ENCODE data around the gene KCNIP3.

The KCNIP3 gene

DNA sequence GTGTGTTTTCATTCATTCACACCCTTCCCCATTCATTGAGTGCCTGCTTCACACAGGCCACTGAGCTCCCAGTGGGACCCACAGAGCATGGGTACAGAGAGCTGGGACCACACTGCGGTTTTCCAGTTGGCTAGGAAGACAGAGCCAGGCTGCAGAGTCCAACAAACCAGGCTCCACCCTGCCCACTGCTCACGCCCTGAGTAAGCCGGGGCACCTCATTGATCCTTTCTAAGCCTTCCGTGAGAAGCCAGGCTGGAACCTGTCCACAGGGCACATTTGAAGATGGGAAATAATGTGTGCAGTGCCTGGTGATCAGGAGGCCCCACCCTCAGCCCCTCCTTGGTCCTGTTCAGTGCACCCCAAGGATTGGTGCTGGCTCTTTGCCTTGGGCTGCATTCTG lies 13.5 kb downstream of the KCNIP3 start:
- TF ChIP-seq, protein P1, sequence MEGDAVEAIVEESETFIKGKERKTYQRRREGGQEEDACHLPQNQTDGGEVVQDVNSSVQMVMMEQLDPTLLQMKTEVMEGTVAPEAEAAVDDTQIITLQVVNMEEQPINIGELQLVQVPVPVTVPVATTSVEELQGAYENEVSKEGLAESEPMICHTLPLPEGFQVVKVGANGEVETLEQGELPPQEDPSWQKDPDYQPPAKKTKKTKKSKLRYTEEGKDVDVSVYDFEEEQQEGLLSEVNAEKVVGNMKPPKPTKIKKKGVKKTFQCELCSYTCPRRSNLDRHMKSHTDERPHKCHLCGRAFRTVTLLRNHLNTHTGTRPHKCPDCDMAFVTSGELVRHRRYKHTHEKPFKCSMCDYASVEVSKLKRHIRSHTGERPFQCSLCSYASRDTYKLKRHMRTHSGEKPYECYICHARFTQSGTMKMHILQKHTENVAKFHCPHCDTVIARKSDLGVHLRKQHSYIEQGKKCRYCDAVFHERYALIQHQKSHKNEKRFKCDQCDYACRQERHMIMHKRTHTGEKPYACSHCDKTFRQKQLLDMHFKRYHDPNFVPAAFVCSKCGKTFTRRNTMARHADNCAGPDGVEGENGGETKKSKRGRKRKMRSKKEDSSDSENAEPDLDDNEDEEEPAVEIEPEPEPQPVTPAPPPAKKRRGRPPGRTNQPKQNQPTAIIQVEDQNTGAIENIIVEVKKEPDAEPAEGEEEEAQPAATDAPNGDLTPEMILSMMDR (IDR thresholded peaks at IDR 0.05; ENCODE audit: insufficient read depth, low read length, missing control alignments), result no peak
- POLR2A ChIA-PET, result no interaction called here
- DNase-seq (ENCODE audit: low read depth, low spot score), result no peak

DNA sequence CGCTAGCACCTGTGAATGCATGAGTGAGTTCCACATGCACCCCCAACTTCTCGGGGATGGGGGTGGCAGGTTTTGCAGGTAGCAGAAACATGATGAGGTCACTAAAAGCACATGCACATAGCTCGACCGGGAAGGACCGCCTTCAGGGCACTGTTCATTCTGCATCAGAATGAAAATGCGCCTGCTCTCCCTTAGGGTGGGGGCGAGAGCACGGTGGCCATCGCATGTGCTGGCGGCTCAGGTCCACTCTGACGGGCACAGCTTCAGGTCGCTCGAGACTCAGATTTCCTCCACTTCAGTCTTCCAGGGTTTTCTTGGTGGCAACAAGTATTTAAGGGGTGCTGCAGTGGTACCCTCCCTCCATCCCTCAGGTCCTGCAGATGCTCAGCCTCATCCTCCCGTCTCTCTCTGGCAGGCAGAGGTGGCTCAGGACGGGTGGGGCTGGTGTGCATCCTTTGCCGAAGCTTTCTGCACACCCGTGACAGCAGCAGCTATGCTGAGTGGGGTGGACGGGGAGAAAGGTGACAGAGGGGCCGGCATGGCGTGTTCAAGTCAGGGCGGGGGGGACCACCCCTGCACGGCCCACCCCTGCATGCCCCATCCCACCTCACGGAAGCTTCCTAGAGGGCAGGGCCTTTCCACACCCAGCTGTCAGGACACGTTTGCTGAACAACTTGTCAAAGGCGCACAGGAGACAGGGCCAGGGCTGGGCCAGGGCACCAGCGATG lies 14.8 kb downstream of the KCNIP3 start:
- CTCF ChIA-PET, result interaction anchor here (1.0 to 1.4 kb wide), 2 partner anchors 33 to 81 kb away, joined by 3 to 6 read pairs; no protein-coding TSS in a partner anchor
- no peak for DNase-seq (ENCODE audit: low read depth, low spot score)
- H3K4me3 ChIP-seq (ENCODE audit: low read depth, low read length), result no peak overlapping the region
- TF ChIP-seq, protein P1 (IDR thresholded peaks at IDR 0.05; ENCODE audit: insufficient read depth, low read length, missing control alignments), result no peak
- POLR2A ChIA-PET, result no interaction called here

More for the DNA sequence above, 13.5 kb downstream of the KCNIP3 start:
- H3K4me3 ChIP-seq (ENCODE audit: low read depth, low read length), result no peak overlapping the region
- CTCF ChIA-PET, result no interaction called here

DNA sequence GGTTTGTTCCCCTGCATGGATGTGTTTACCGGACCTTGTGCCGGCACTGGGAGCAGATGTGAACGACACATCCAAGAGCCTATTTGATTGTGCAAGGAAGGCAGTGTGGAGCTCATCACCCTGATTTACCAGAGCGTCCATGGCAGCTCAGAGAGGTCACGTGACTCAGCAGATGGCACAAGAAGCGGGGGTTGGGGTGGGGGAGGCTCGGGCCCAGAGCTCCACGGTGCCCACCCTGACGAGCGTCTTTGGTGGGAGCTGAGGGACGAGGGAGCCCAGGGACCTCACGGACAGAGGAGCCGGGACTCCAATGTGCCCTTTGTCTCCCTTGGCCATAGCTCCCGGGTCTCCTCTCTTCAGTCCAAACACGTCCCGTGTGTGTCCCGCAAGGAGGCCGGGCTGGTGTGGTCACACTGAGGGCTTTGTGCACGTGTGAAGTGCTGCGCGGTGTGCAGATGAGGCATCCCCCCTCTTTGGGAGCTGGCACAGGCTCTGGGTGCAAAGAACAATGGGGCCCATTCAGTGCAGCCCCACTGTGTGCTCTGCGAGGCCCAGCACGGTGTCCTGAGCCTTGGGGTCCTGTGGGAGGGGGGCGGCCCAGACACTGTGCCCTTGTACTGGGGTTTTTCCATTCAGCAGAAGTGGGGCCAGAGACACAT lies 15.5 kb downstream of the KCNIP3 start:
- POLR2A ChIA-PET, result no interaction called here
- CTCF ChIA-PET, result interaction anchor here (1.0 to 1.4 kb wide), 2 partner anchors 33 to 81 kb away, joined by 3 to 6 read pairs; no protein-coding TSS in a partner anchor
- TF ChIP-seq, protein P1 (IDR thresholded peaks at IDR 0.05; ENCODE audit: insufficient read depth, low read length, missing control alignments), result no peak
- H3K4me3 ChIP-seq (ENCODE audit: low read depth, low read length), result no peak overlapping the region
- DNase-seq (ENCODE audit: low read depth, low spot score), result no peak

DNA sequence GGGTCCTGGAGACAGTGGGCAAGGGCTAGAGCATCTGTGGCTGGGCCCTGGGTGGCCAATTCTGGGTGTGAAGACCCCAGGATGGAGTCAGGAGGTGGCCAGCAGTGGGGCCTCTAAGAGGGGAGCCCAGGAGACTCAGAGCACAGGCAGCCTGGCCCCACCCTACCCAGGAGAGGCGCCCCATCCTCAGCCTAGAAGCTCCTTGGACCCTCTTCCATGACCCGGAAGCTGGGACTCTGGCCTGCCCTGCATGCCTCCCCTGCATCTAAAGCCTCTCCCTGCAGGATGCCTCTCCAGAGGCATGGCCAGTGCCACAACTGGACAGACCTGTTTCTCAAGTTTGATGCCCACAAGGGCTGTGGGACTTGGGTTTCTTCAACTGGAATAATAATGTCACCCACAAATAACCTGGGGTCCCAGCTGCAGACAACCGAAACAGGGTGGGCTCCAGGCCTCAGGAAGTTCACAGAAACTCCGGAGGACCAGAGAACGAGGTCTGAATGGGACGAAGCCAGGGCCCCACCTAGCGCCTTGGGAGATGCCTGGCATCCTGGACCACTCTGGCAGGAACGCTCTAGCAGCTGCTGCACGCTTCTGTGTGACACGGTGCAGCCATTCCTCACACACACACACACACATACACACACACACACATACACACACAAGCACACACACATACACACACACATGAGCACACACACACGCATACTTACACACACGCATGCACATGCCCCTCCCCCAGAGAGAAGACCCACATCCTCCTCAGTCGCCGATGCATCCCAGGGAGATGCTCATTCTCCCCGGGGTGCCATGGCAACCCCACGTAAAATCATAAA lies 16.4 kb downstream of the KCNIP3 start:
- CTCF ChIA-PET, result interaction anchor here (1.0 to 6.4 kb wide), 3 partner anchors 32 to 82 kb away, joined by 3 to 50 read pairs (median 6); no protein-coding TSS in a partner anchor
- POLR2A ChIA-PET, result no interaction called here
- TF ChIP-seq, protein P1 (IDR thresholded peaks at IDR 0.05; ENCODE audit: insufficient read depth, low read length, missing control alignments), result no peak
- H3K4me3 ChIP-seq (ENCODE audit: low read depth, low read length), result no peak overlapping the region
- DNase-seq (ENCODE audit: low read depth, low spot score), result no peak

DNA sequence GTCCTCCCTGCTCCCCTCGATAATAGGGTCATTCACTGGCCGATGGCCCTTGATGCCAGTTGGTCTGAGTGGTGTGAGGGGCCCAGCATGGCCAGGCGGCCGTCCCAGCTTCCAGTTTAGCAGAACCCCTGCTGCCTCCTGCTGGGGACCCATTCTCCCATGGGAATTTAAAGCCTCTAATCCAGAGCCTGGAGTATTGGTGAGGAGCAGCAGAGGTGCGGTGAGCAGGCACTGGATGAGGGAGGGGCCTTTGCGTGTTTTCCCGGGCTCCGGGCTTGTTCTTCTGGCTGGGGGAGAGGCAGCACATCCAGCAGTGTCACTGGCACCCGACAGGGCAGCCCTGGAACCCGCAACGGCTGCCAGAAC lies 17.4 kb downstream of the KCNIP3 start:
- ChIA-PET CTCF (interaction anchor here (6.4 kb wide), 1 partner anchor 83 kb away, joined by 50 read pairs; no protein-coding TSS in a partner anchor), POLR2A (no interaction called here)
- no peak for DNase-seq (ENCODE audit: low read depth, low spot score)
- TF ChIP-seq, protein P1 (IDR thresholded peaks at IDR 0.05; ENCODE audit: insufficient read depth, low read length, missing control alignments), result no peak
- no peak overlapping the region for H3K4me3 ChIP-seq (ENCODE audit: low read depth, low read length)
